CD4-positive, alpha-beta T cell treated with Interleukin-21 for 1 hour (primary cell): ENCODE measurements around the gene ANAPC2.

ENCODE experiments used
- DNase-seq: peaks from one replicate; pipeline ENCODE4 v3.0.0-alpha.2; 2020

ANAPC2 gene

DNA sequence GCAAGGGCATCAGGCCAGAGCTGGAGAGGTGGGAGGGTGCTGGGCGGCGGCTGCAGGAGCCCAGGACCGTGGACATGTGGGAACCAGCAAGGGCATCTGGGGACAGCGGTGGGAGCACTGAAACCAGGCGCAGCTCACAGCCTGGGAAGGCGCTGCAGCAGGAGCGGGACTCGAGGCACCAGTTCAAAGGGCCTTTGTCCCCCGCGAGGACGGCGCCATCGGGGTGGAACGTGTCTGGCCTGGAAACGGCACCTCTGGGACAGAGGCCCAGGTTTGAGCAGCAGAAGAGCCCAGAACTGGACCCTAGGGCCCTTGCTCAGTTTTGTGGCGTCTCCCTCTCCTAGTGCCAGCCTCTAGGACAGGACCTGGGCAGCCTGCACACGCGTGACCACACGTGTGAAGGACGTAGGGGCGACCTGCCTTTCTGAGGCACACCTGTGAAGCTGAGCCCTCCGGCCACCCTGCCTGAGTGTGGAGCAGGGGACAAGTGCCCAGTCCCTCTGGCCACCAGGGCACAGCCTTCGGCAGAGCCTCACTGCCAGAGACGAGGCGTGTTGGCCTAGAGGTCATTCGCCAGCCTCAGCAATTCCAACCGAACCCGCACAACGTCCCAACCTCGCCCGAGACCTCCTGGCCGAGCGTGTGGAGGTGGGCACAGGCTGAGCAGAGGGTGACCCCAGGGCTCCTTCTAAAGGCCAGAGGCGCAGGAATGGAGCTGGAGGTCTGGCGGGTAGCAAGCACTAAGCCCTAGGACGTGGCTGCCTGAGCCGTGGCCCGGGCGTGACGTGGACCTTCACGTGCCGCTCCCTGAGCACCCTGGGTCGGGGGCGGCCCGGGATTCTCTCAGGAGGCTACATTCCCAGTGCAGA is 14.3 kb downstream of the ANAPC2 start:
- DNase-seq = no peak

DNA sequence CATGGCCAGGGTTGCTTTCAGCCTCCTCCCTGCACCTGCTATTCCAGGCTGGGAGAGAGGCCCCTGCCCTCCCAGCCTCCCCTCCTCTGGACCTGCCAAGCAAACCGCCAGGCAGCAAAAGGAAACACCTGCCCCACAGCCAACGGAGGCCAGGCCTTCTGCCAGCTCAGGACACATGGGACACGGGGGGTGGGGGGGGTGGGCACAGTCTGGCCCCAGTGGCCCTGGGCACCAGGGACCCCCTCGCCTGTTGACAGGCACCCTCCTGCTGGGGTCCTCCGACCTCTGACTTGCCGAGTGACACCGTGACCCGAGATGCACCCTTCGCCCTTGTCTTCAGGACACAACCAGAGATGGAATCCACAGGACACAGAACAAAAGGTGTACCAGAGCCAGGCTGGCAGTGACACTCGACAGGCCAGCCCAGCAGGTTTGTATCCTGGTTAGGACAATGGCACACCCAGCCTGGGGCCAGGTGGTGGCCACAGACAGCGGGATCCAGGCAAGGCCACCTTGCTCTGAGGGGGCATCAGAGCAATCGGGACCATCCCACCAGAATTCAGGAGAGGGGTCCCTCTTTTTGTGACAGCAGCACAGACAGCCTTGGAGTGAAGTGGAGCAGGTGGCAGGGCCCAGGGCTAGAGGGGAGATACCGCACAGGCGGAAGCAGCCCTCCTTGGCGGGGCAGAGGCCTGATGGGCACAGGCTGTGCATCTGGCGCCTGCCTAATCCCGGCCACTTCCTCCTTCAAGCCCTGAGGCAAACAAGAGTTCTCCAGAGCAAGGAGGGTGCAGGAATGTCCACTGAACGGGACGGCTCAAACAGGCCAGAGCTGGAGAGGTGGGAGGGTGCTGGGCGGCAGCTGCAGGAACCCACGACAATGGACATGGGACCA is 15.2 kb downstream of the ANAPC2 start:
- no peak for DNase-seq

DNA sequence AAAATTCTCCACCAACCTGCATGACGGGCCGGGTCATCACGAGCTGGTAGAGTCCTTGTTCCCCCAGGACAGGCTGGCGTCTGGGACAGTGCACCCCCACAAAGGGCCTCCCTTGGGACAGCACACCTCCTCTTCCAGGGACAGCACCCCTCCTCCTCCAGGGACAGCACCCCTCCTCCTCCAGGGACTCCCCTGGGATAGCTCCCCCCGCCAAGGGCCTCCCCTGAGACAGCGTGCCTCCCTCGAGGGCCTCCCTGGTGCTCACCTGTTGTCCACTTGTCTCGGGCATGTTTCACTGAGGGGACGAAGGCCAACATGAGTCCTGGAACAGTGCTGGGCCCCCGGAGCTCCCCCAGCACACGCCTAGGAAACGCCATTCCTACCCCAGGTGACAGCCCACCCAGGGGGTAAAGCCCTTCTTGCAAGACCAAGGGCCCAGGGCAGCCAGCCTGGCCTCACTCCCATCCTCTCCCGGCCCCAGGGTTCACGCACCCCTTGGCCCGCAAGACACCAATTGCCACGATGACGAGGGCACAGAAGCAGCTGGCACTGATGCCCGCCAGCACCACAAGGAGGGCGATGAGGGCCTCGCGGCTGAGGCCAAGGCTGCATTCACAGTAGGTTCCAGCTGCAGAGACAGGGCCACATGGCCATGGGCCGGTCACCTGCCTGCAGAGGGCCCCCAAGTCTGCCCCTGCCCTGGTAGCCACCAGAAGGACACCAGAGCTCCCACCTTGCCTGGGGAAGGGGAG is 17.0 kb downstream of the ANAPC2 start:
- DNase-seq = no peak

DNA sequence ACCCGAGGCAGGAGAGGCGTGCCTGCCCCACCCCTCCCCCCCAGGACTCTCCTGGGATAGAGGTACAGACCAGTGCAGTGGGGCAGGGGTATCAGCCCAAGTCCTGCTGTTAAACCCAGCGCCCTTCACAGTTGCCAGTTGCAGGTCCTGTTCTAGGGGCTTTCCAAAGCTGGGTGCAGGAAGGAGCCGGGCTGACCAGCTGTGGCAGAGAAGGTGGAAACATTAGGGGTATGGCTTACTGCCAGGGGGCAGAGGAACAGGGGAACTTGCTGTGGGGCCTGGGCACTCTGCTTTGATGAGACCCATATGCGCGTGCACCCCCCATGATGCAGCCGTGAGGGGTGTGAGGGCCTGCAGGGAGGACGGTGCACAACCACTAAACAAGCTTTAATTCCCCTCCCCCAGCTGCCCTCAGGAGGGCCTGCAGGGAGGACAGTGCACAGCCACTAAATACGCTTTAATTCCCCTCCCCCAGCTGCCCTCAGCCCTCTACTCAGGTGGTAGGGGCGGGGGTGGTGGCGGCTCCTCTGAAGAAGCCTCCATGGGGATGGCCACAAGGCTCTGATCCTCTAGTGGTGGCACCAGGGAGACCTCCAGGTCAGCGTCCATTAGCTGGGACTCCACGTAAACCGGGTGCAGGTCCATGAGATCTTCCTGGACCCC is 17.7 kb downstream of the ANAPC2 start:
- DNase-seq = no peak

GRCh38 chr9:137169896-137170358 is 18.4 kb downstream of the ANAPC2 start, which contains the start of gene LRRC26:
Gene LRRC26 (minus strand): TSS chr9:137170051. CDS start chr9:137169943, 108 bp downstream.
- no peak for DNase-seq

- DNase-seq = no peak
Measured at GRCh38 chr9:137168904-137169856, 19.2 kb downstream of the ANAPC2 start.

GRCh38 chr9:137168573-137168903 is 19.8 kb downstream of the ANAPC2 start:
- DNase-seq = no peak

GRCh38 chr9:137167747-137168572 is 20.4 kb downstream of the ANAPC2 start:
- DNase-seq = no peak

GRCh38 chr9:137167277-137167746 is 21.0 kb downstream of the ANAPC2 start:
- DNase-seq = no peak

DNA sequence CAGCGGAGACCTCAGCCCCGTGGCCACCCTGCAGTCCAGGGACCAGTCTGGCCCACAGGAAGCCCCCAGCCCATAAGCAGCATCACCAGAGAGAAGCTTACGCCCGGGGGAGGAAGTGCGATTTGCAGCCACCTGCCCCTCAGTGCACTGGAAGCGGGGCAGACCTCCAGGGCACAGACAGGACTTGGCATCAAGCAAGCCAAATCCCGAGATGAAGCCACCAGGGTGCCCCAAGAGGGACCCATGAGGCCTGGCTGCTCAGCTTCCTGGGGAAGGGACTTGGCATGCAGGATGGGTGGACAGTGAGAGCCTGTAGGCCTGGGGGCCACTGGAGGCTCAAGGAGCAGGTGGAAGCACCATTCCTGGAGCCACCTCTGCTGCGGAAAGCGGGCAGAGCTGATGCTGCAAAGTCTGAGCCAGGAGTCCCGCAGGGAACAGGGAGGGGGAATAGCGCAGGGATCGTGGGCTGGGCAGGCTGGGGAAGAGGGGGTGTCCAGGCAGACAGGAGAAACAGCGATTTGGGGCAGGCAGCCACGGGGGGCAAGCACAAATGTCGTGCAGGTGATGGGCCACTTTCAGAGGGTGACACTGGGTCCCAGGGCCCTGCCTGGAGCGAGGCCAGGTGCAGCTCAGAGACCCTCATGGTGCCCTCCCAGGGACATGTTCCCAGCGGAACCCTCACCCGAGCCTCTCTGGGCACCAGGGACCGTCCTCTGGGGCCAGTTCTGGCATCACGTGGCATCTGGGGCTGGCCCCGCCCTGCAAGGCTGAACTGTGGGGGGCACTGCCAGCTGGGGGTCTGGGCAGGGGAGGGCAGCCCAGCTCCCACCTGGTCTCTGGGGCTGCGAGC is 21.8 kb downstream of the ANAPC2 start:
- no peak for DNase-seq

GRCh38 chr9:137165250-137165836 is 23.0 kb downstream of the ANAPC2 start:
- no peak for DNase-seq

DNA sequence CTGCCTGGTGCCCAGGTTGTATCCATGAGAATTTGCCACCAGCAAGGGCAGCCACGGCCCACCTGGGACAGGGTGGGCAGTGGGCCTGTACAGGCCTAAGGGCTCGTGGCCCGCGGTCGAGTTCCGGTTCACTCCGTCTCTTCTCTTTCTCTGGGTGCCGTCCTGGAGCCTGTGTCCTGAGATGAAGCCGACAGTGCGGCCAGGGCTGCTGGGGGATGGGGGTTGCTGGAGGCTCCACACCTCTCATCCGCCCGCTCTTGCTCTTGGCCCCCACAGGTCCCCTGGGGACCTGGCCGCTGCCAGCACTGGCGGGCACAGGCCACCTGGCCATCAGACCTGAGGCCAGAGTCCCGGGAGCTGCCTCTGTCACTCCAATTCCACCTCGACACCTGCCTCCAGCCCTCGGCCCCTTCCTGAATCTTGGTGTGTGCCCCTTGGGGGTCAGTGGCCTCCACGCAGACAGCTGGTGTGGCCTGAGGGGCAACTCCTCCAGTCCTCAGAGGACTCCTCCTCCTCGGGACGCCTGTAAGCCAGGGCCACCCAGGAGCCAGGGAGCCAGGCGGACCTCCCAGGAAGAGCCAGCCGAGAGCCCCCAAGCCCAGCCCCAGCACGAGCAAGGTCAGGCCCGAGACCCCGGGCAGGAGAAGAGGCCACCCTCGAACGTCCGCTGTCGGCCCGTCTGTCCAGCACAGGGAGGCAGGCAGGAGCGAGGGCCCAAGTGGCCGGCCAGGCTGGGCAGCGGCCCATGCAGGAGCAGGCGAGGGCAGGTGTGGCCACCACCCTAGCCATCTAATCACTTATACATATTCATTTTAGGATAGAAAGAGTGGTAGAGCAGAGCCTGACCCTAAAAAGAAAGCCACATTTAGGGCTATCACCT is 23.8 kb downstream of the ANAPC2 start:
- DNase-seq = no peak

DNA sequence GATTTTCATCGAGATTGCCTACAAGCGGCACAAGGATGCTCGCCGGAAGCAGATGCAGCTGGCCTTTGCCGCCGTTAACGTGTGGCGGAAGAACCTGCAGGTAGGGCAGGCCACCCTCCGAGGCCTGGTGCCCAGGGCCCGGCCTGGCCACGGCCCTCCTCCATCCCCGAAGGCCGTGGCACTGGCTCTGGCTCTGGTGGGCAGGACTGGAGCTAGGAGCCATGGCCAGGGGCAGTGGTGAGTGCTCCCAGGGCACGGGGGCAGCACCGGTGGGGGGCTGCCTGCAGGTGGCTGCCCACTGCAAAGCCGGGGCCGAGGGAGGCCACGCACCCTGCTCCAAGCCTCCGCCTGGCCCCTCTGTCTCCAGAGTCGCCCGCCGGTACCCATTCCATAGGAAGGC is 24.6 kb downstream of the ANAPC2 start:
- no peak for DNase-seq

- DNase-seq = no peak
Measured at GRCh38 chr9:137163365-137163715, 25.0 kb downstream of the ANAPC2 start.

DNA sequence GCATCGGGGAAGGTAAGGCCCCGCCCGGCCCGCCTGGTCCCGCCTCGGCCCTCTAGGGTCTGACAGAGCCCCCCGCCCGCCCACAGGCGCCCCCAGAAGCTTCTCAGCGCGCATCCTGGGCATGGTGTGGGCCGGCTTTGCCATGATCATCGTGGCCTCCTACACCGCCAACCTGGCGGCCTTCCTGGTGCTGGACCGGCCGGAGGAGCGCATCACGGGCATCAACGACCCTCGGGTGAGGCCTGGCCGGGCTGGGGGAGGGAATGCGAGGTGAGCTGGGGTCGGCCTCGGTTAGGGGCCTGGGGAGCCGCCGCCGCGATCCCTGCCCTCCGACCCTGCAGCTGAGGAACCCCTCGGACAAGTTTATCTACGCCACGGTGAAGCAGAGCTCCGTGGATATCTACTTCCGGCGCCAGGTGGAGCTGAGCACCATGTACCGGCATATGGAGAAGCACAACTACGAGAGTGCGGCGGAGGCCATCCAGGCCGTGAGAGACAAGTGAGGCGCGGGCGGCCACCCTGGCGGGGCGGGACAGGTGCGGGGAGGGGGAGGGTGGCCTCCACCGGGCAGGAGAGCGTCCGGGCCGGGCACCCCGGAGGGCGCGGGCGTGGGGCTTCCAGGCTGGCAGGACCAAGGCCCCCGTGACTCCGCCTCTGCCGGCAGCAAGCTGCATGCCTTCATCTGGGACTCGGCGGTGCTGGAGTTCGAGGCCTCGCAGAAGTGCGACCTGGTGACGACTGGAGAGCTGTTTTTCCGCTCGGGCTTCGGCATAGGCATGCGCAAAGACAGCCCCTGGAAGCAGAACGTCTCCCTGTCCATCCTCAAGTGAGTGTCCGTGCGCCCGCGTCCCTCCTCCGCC is 25.6 kb downstream of the ANAPC2 start:
- DNase-seq = peak; percentile 13

DNA sequence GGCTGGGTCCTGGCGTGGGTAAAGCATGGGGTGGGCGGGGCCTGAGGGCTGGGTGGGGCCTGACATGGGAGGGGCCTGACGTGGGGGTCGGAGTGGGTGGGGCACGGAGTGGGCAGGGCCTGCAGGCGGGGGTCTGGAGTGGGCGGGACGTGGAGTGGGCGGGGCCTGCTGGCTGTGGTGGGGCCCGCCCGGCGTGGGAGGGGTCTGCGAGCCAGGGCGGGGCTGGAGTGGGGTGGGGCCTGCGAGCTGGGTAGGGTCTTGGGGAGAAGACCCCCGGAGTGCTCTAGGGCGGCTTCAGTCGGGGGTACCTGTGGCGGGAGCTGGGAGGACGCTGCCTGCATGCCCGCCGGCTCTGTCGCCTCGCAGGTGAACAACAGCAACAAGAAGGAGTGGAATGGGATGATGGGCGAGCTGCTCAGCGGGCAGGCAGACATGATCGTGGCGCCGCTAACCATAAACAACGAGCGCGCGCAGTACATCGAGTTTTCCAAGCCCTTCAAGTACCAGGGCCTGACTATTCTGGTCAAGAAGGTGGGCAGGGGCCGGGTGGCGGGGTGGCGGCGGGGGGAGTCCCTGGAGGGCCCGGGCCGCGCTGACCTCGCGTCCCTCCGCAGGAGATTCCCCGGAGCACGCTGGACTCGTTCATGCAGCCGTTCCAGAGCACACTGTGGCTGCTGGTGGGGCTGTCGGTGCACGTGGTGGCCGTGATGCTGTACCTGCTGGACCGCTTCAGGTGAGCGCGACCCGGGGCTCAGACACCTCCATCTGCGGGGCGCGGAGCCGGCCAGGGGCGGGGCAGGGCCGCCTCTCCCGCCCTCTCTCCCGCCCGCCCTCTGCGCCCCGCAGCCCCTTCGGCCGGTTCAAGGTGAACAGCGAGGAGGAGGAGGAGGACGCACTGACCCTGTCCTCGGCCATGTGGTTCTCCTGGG is 26.5 kb downstream of the ANAPC2 start:
- no peak for DNase-seq
